ENCODE measurements around the gene C1QTNF2.

- no peak for TF ChIP-seq EZH2phosphoT487 (IDR thresholded peaks at IDR 0.05; ENCODE audit: low read length)
- no peak for TF ChIP-seq CTCF (IDR thresholded peaks at IDR 0.05; ENCODE audit: low read length)
Observed at GRCh38 chr5:160356550-160357347, 13.7 kb downstream of the C1QTNF2 start.
